Epithelial cell of esophagus (primary cell): ENCODE data around the gene INPP5A.
"Not testable (repeated sequence)": the region's sequence is repeated elsewhere in the genome, so short reads cannot be mapped to it uniquely, and the experiment has no call there.

ENCODE experiments used
- DNase-seq: peaks from one replicate; pipeline ENCODE4 v3.0.0; 2010; ENCODE audit warnings: low read depth
- H3K4me3 ChIP-seq: 2 replicates; pipeline ENCODE4 v1.5.1; 2011; ENCODE audit warnings: mild to moderate bottlenecking, low read length, control low read depth
- CTCF ChIP-seq: IDR thresholded peaks from 2 replicates; pipeline ENCODE4 v1.5.1; 2011; ENCODE audit warnings: low read depth, mild to moderate bottlenecking, low read length, control low read depth, inconsistent platforms; ENCODE audit not compliant: insufficient read depth; ENCODE audit errors: missing control alignments

The INPP5A gene

GRCh38 chr10:132790934-132791829, 253.6 kb downstream of the INPP5A start:
- H3K4me3 ChIP-seq, result no peak overlapping the region
- no peak for DNase-seq
- no peak for TF ChIP-seq CTCF

GRCh38 chr10:132792099-132792498, 254.5 kb downstream of the INPP5A start:
- DNase-seq, H3K4me3 ChIP-seq: not testable (repeated sequence)

GRCh38 chr10:132792796-132793195, 255.2 kb downstream of the INPP5A start:
- TF ChIP-seq CTCF, result no peak
- DNase-seq, result no peak

GRCh38 chr10:132793213-132793612, 255.6 kb downstream of the INPP5A start:
- DNase-seq, result no peak
- H3K4me3 ChIP-seq, result no peak overlapping the region
- TF ChIP-seq CTCF, result no peak

More at GRCh38 chr10:132792796-132793195, 255.2 kb downstream of the INPP5A start:
- H3K4me3 ChIP-seq, result no peak overlapping the region

- TF ChIP-seq CTCF, result no peak
- no peak overlapping the region for H3K4me3 ChIP-seq
- DNase-seq, result no peak
Measured at GRCh38 chr10:132793871-132794849, 256.6 kb downstream of the INPP5A start.

GRCh38 chr10:132796846-132797245, 259.3 kb downstream of the INPP5A start:
- no peak for DNase-seq
- H3K4me3 ChIP-seq, result no peak overlapping the region
- no peak for TF ChIP-seq CTCF

- not testable (repeated sequence) for H3K4me3 ChIP-seq, DNase-seq
Measured at GRCh38 chr10:132797986-132798385, 260.4 kb downstream of the INPP5A start.

- H3K4me3 ChIP-seq, result no peak overlapping the region
- no peak for DNase-seq
- no peak for TF ChIP-seq CTCF
Measured at GRCh38 chr10:132798403-132798802, 260.8 kb downstream of the INPP5A start.
